Parathyroid adenoma (tissue), 2 donors: ENCODE results near the gene GRK2.

Source experiments
- H2AFZ ChIP-seq: fragments of 300-600 bp; sonication (generic); one replicate; pipeline ENCODE4 v1.7.0; 2017; ENCODE audit warnings: antibody characterized with exemption, mild to moderate bottlenecking
- H3K27ac ChIP-seq: fragments of 300-600 bp; sonication (generic); one replicate; pipeline ENCODE4 v1.7.0; 2017
- H3K27me3 ChIP-seq: fragments of 300-600 bp; sonication (generic); one replicate; pipeline ENCODE4 v1.7.0; 2017; ENCODE audit warnings: low read length; ENCODE audit not compliant: control insufficient read depth, insufficient read depth
- H3K36me3 ChIP-seq: fragments of 300-600 bp; sonication (generic); one replicate; pipeline ENCODE4 v1.7.0; 2017; ENCODE audit warnings: low read length; ENCODE audit not compliant: control insufficient read depth, insufficient read depth
- H3K4me1 ChIP-seq: fragments of 300-600 bp; sonication (generic); one replicate; pipeline ENCODE4 v1.7.0; 2017; ENCODE audit warnings: control low read depth
- H3K4me2 ChIP-seq: fragments of 300-600 bp; sonication (generic); one replicate; pipeline ENCODE4 v1.7.0; 2017; ENCODE audit warnings: low read length
- H3K4me3 ChIP-seq: fragments of 300-600 bp; sonication (generic); one replicate; pipeline ENCODE4 v1.7.0; 2017; ENCODE audit warnings: low read depth, low read length
- H3K79me2 ChIP-seq: fragments of 300-600 bp; sonication (generic); one replicate; pipeline ENCODE4 v1.7.0; 2017; ENCODE audit warnings: control low read depth
- H3K9ac ChIP-seq: fragments of 300-600 bp; sonication (generic); one replicate; pipeline ENCODE4 v1.7.0; 2017; ENCODE audit warnings: mild to moderate bottlenecking
- H3K9me3 ChIP-seq: fragments of 300-600 bp; sonication (generic); one replicate; pipeline ENCODE4 v1.7.0; 2017; ENCODE audit warnings: low read length; ENCODE audit not compliant: control insufficient read depth
- TF ChIP-seq, protein P1 (sequence below): fragments of 300-600 bp; sonication (generic); IDR thresholded peaks from one replicate; pipeline ENCODE4 v1.7.0; 2017; ENCODE audit warnings: antibody characterized with exemption, mild to moderate bottlenecking
- donor health status: primary hyperparathyroidism.

Gene GRK2

GRCh38 chr11:67282876-67283371 lies 16.7 kb downstream of the GRK2 start:
- H2AFZ ChIP-seq: no peak overlapping the region
- H3K9me3 ChIP-seq: no peaks in the 10 kb centered on the region
- TF ChIP-seq, protein P1, sequence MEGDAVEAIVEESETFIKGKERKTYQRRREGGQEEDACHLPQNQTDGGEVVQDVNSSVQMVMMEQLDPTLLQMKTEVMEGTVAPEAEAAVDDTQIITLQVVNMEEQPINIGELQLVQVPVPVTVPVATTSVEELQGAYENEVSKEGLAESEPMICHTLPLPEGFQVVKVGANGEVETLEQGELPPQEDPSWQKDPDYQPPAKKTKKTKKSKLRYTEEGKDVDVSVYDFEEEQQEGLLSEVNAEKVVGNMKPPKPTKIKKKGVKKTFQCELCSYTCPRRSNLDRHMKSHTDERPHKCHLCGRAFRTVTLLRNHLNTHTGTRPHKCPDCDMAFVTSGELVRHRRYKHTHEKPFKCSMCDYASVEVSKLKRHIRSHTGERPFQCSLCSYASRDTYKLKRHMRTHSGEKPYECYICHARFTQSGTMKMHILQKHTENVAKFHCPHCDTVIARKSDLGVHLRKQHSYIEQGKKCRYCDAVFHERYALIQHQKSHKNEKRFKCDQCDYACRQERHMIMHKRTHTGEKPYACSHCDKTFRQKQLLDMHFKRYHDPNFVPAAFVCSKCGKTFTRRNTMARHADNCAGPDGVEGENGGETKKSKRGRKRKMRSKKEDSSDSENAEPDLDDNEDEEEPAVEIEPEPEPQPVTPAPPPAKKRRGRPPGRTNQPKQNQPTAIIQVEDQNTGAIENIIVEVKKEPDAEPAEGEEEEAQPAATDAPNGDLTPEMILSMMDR: no peak
- no peak overlapping the region for H3K4me3 ChIP-seq
- no peaks in the 10 kb centered on the region for H3K36me3 ChIP-seq
- H3K27ac ChIP-seq: no peak overlapping the region
- H3K79me2 ChIP-seq: no peaks in the 10 kb centered on the region
- no peak overlapping the region for H3K9ac ChIP-seq
- H3K4me1 ChIP-seq: peaks cover 4% of the 10 kb centered on the region
- no peaks in the 10 kb centered on the region for H3K27me3 ChIP-seq
- H3K4me2 ChIP-seq: no peak overlapping the region

- Histone ChIP-seq H3K36me3 (no peaks in the 10 kb centered on the region), H3K27ac (no peak overlapping the region), H3K79me2 (no peaks in the 10 kb centered on the region), H3K4me2 (no peak overlapping the region), H3K9ac (no peak overlapping the region), H3K4me1 (peaks cover 7% of the 10 kb centered on the region), H3K27me3 (no peaks in the 10 kb centered on the region), H3K4me3 (no peak overlapping the region), H2AFZ (no peak overlapping the region), H3K9me3 (no peaks in the 10 kb centered on the region)
- TF ChIP-seq, protein P1: no peak
These were observed 17.2 kb downstream of the GRK2 start for GRCh38 chr11:67283481-67283963.

DNA sequence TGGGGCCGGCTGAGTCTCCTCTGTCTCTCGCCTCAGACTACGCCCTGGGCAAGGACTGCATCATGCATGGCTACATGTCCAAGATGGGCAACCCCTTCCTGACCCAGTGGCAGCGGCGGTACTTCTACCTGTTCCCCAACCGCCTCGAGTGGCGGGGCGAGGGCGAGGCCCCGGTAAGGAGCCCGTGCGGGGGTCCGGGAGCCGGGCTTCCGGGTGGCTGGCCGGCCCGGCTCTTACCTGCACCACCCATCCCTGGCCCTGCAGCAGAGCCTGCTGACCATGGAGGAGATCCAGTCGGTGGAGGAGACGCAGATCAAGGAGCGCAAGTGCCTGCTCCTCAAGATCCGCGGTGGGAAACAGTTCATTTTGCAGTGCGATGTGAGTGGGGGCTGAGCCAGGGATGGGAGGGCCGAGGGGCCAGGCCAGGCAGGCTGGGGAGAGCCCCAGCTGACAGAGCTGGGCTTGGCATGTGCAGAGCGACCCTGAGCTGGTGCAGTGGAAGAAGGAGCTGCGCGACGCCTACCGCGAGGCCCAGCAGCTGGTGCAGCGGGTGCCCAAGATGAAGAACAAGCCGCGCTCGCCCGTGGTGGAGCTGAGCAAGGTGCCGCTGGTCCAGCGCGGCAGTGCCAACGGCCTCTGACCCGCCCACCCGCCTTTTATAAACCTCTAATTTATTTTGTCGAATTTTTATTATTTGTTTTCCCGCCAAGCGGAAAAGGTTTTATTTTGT lies 18.7 kb downstream of the GRK2 start:
- peaks cover 9% of the 10 kb centered on the region for H3K4me1 ChIP-seq
- H3K36me3 ChIP-seq: no peaks in the 10 kb centered on the region
- H3K27ac ChIP-seq: no peak overlapping the region
- no peaks in the 10 kb centered on the region for H3K9me3 ChIP-seq
- no peak overlapping the region for H3K4me3 ChIP-seq
- no peak overlapping the region for H3K4me2 ChIP-seq
- H2AFZ ChIP-seq: no peak overlapping the region
- H3K27me3 ChIP-seq: no peaks in the 10 kb centered on the region
- TF ChIP-seq, protein P1: no peak
- no peak overlapping the region for H3K9ac ChIP-seq
- no peaks in the 10 kb centered on the region for H3K79me2 ChIP-seq

- H3K79me2 ChIP-seq: no peaks in the 10 kb centered on the region
- no peaks in the 10 kb centered on the region for H3K9me3 ChIP-seq
- no peaks in the 10 kb centered on the region for H3K27me3 ChIP-seq
- no peak overlapping the region for H3K27ac ChIP-seq
- H2AFZ ChIP-seq: no peak overlapping the region
- H3K4me3 ChIP-seq: no peak overlapping the region
- H3K36me3 ChIP-seq: no peaks in the 10 kb centered on the region
- no peak overlapping the region for H3K9ac ChIP-seq
- H3K4me1 ChIP-seq: peaks cover 11% of the 10 kb centered on the region
- TF ChIP-seq, protein P1: no peak
- no peak overlapping the region for H3K4me2 ChIP-seq
These were observed 19.5 kb downstream of the GRK2 start for GRCh38 chr11:67285541-67286498.
